HepG2 (cell line): ENCODE results near the gene CPNE4. TPM values are rescaled to one million over a fixed set of nuclear protein-coding genes. Genes with fewer than 3 reads are reported as not detected.

Experiments
- ATAC-seq: fragments of 200-7000 bp; cut with Tn5 transposase; 3 replicates; pipeline ENCODE4 v1.9.1; 2020; ENCODE audit warnings: mild to moderate bottlenecking, moderate library complexity
- BruUV-seq: library from RNA; stranded (reverse); fragments of 400-500 nt; replicated peaks from 2 replicates; lab custom pipeline; 2021; lab: Mats Ljungman, UMichigan
- CTCF ChIA-PET: fragments of 300-600 bp; formaldehyde crosslinking; extraction: SDS; loops from one replicate; lab custom pipeline; 2021; ENCODE audit warnings: low total read pairs, inconsistent platforms, low intra/inter-chr PET ratio; lab: Yijun Ruan, JAX
- POLR2A ChIA-PET: fragments of 350-600 bp; sonication (Branson Sonifier 250); formaldehyde crosslinking; loops from one replicate; lab custom pipeline; 2020; ENCODE audit warnings: antibody characterized with exemption, inconsistent platforms; lab: Yijun Ruan, JAX
- DNase-seq: peaks from one replicate; pipeline ENCODE4 v3.0.0-alpha.2; 2015; ENCODE audit warnings: low spot score
- FAIRE-seq: peaks from 3 replicates; lab custom pipeline; 2011; peaks lifted over from hg19 to GRCh38; lab: Jason Lieb, UNC
- H2AFZ ChIP-seq: one replicate; pipeline ENCODE4 v1.6.1; 2011; ENCODE audit warnings: low read length, inconsistent platforms
- H3K27ac ChIP-seq: fragments of 300-600 bp; 3 replicates; pipeline ENCODE4 v1.8.0; 2011; ENCODE audit warnings: mixed run types, mild to moderate bottlenecking, mixed read lengths, low read length, inconsistent platforms; ENCODE audit not compliant: insufficient read depth; ENCODE audit errors: extremely low read length
- H3K27me3 ChIP-seq, 2 experiments: fragments of 200-600 bp in 1 of 2; 2 replicates in 1 of 2; 3 replicates in 1 of 2; pipeline versions ENCODE4 v1.6.0 to v1.8.0; 2011; ENCODE audit warnings: low read length in 2 of 2, mild to moderate bottlenecking in 2 of 2, moderate library complexity in 2 of 2, inconsistent platforms in 1 of 2; ENCODE audit not compliant: insufficient read depth in 2 of 2, control insufficient read depth in 1 of 2
- H3K36me3 ChIP-seq, 2 experiments: fragments of 200-600 bp in 1 of 2; replicated peaks in 1 of 2; 2 replicates in 1 of 2; 3 replicates in 1 of 2; pipeline versions ENCODE4 v1.5.1 to v1.8.0; 2011; ENCODE audit warnings: low read length in 2 of 2, inconsistent platforms in 1 of 2; ENCODE audit not compliant: insufficient read depth in 2 of 2, control insufficient read depth in 1 of 2
- H3K4me1 ChIP-seq: 2 replicates; pipeline ENCODE4 v1.5.1; 2012; ENCODE audit warnings: low read length, inconsistent platforms; ENCODE audit not compliant: insufficient read depth
- H3K4me2 ChIP-seq: 2 replicates; pipeline ENCODE4 v1.6.0; 2011; ENCODE audit warnings: low read depth, low read length, inconsistent platforms
- H3K4me3 ChIP-seq, 3 experiments: fragments of 200-600 bp in 1 of 3; sonication (generic), shearing (Covaris generic) in 1 of 3; replicated peaks in 1 of 3; 2 replicates each; pipeline ENCODE4 v1.5.1; 2011 to 2016; ENCODE audit warnings: low read length in 3 of 3, inconsistent platforms in 2 of 3, low read depth in 2 of 3, mild to moderate bottlenecking in 2 of 3, control low read depth in 1 of 3, mixed read lengths in 1 of 3; ENCODE audit not compliant: insufficient read depth in 1 of 3
- H3K79me2 ChIP-seq: one replicate; pipeline ENCODE4 v1.6.1; 2011; ENCODE audit warnings: low read length, inconsistent platforms; ENCODE audit not compliant: insufficient read depth
- H3K9ac ChIP-seq: 2 replicates; pipeline ENCODE4 v1.6.0; 2011; ENCODE audit warnings: mild to moderate bottlenecking, low read depth, low read length, inconsistent platforms; ENCODE audit not compliant: insufficient read depth
- H3K9me3 ChIP-seq: 2 replicates; pipeline ENCODE4 v1.5.1; 2012; ENCODE audit warnings: mild to moderate bottlenecking, low read length
- H4K20me1 ChIP-seq: 2 replicates; pipeline ENCODE4 v1.6.0; 2011; ENCODE audit warnings: inconsistent platforms, mild to moderate bottlenecking, low read length, moderate library complexity; ENCODE audit not compliant: insufficient read depth
- ARNT2 ChIP-seq: sonication (generic); formaldehyde crosslinking; IDR thresholded peaks from 2 replicates; pipeline ENCODE4 v1.8.0; 2022; ENCODE audit warnings: mild to moderate bottlenecking, low read depth, missing genetic modification reagents, moderate library complexity
- FOSL2 ChIP-seq: sonication (generic); formaldehyde crosslinking; IDR thresholded peaks from 2 replicates; pipeline ENCODE4 v1.4.0; 2020; ENCODE audit warnings: missing genetic modification reagents
- GATAD2A ChIP-seq: IDR thresholded peaks from 2 replicates; pipeline ENCODE4 v1.6.1; 2016
- ISL2 ChIP-seq: sonication (generic); formaldehyde crosslinking; IDR thresholded peaks from 2 replicates; pipeline ENCODE4 v1.5.0; 2020; ENCODE audit warnings: missing genetic modification reagents
- KLF6 ChIP-seq: IDR thresholded peaks from 2 replicates; pipeline ENCODE4 v1.8.0; 2016; ENCODE audit warnings: missing biosample characterization, missing genetic modification reagents
- MAFG ChIP-seq: sonication (generic); formaldehyde crosslinking; IDR thresholded peaks from 2 replicates; pipeline ENCODE4 v1.5.1; 2020; ENCODE audit warnings: mild to moderate bottlenecking, missing genetic modification reagents
- ZNF235 ChIP-seq: sonication (generic); formaldehyde crosslinking; IDR thresholded peaks from 2 replicates; pipeline ENCODE4 v1.8.1; 2023; ENCODE audit warnings: mild to moderate bottlenecking, missing genetic modification reagents, borderline replicate concordance
- ZNF530 ChIP-seq: sonication (generic); formaldehyde crosslinking; IDR thresholded peaks from 2 replicates; pipeline ENCODE4 v1.5.0; 2020; ENCODE audit warnings: low read depth, mild to moderate bottlenecking, missing genetic modification reagents
- WGBS: methylation state at CpG from one replicate; pipeline ENCODE4 v1.1.6; 2017; ENCODE audit warnings: low lambda C conversion rate; 5-methylcytosine and 5-hydroxymethylcytosine counted together
- in situ Hi-C: cut with HindIII; loops from 2 replicates; pipeline ENCODE4 v1.10.0; 2017; ENCODE audit warnings: low pct_unique_long_range_greater_than_20kb; ENCODE audit not compliant: extremely low pct_ligation_motif_present
- intact Hi-C: fragments of 100-400 bp; cut with micrococcal nuclease; formaldehyde crosslinking; loops from one replicate; pipeline ENCODE4 v1.10.0; 2022; ENCODE audit not compliant: unreplicated experiment
- polyA plus RNA-seq, 8 experiments: library from polyadenylated mRNA; depleted of rRNA in 3 of 8; stranded (reverse) in 7 of 8; unstranded in 1 of 8; fragments of >200 nt; fragmentation: Illumina TruSeq in 4 of 8; extraction: Trizol in 4 of 8; gene quantifications; 2 replicates each; pipeline versions ENCODE4 v1.2.1 to v1.2.3, GENCODE V29; 2011 to 2016; ENCODE audit warnings: low read depth in 4 of 8, missing spikeins in 1 of 8, mixed read lengths in 1 of 8; ENCODE audit not compliant: insufficient read depth in 1 of 8
- total RNA-seq, 5 experiments: library from RNA; depleted of rRNA; stranded (reverse); fragments of >200 nt; fragmentation: Illumina TruSeq; extraction: Trizol; gene quantifications; 2 replicates each; pipeline ENCODE4 v1.2.3, GENCODE V29; 2016; ENCODE audit warnings: low read depth in 1 of 5
- TF ChIP-seq, protein P1 (sequence below): sonication (generic); formaldehyde crosslinking; IDR thresholded peaks from 2 replicates; pipeline ENCODE4 v1.5.0; 2020; ENCODE audit warnings: mild to moderate bottlenecking, missing genetic modification reagents
- TF ChIP-seq, protein P2 (sequence below): sonication (generic); formaldehyde crosslinking; IDR thresholded peaks from 2 replicates; pipeline ENCODE4 v1.9.0; 2021; ENCODE audit warnings: missing genetic modification reagents, mild to moderate bottlenecking, borderline replicate concordance
- TF ChIP-seq, protein P3 (sequence below): IDR thresholded peaks from 2 replicates; pipeline ENCODE4 v1.6.1; 2012; ENCODE audit warnings: low read length, improper control_type of control experiment

Gene CPNE4
- total and polyA plus RNA-seq, 2 of the 13 experiments (the other 11 are each of a cell fraction or from before 2014, with no cell fraction given) = not detected

DNA sequence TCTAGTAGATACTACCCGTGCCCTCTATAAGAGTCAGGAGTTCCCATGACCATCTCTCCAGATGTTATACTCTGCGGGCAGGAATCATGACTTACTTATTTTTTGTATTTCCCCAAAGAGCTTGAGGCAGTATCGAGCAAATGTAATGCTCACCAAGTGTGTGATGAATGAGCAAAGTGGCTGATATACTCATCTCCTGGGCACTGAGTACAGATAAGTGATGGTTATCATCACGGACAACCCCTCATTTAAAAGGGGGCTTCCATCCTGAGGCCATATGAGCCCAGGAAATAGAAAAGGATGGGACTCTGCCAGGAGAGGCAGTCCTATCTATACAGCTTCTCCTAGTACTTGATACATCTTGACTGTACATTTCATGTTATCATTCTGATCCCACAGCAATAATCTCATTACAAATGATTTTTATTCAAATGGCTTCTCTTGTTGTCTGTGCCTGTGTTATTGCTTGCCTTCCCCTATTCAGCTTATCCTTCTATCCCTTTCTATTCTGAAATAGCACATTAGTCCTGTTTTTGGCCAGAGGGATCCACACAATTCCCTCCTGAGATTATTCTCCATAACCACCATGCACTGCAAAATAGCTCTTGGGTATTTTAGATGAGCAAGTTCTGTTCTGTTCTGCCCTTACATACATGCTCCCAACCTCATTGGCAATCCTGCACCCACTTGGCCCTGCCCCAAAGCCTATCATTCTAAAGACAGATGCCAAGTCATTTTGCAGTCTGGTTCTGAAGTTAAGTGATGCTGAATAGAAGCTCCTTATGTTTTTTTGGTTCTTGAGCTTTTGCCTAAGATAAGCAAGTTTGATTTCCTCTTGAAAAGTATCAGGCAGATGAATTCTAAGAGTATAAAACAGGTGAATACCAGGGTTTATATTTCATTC lies 484.0 kb downstream of the CPNE4 start:
- POLR2A ChIA-PET = no interaction called here
- TF ChIP-seq ZNF235 (no peak), ARNT2 (CRISPR knock-in tag) (no peak), ZNF530 (CRISPR knock-in tag) (no peak), FOSL2 (CRISPR knock-in tag) (no peak), MAFG (no peak), ISL2 (CRISPR knock-in tag) (no peak), GATAD2A (no peak), KLF6 (CRISPR knock-in tag) (no peak)
- TF ChIP-seq, protein P1, sequence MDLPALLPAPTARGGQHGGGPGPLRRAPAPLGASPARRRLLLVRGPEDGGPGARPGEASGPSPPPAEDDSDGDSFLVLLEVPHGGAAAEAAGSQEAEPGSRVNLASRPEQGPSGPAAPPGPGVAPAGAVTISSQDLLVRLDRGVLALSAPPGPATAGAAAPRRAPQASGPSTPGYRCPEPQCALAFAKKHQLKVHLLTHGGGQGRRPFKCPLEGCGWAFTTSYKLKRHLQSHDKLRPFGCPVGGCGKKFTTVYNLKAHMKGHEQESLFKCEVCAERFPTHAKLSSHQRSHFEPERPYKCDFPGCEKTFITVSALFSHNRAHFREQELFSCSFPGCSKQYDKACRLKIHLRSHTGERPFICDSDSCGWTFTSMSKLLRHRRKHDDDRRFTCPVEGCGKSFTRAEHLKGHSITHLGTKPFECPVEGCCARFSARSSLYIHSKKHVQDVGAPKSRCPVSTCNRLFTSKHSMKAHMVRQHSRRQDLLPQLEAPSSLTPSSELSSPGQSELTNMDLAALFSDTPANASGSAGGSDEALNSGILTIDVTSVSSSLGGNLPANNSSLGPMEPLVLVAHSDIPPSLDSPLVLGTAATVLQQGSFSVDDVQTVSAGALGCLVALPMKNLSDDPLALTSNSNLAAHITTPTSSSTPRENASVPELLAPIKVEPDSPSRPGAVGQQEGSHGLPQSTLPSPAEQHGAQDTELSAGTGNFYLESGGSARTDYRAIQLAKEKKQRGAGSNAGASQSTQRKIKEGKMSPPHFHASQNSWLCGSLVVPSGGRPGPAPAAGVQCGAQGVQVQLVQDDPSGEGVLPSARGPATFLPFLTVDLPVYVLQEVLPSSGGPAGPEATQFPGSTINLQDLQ (CRISPR knock-in tag) = no peak
- TF ChIP-seq, protein P2, sequence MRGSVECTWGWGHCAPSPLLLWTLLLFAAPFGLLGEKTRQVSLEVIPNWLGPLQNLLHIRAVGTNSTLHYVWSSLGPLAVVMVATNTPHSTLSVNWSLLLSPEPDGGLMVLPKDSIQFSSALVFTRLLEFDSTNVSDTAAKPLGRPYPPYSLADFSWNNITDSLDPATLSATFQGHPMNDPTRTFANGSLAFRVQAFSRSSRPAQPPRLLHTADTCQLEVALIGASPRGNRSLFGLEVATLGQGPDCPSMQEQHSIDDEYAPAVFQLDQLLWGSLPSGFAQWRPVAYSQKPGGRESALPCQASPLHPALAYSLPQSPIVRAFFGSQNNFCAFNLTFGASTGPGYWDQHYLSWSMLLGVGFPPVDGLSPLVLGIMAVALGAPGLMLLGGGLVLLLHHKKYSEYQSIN (CRISPR knock-in tag) = no peak
- TF ChIP-seq, protein P3, sequence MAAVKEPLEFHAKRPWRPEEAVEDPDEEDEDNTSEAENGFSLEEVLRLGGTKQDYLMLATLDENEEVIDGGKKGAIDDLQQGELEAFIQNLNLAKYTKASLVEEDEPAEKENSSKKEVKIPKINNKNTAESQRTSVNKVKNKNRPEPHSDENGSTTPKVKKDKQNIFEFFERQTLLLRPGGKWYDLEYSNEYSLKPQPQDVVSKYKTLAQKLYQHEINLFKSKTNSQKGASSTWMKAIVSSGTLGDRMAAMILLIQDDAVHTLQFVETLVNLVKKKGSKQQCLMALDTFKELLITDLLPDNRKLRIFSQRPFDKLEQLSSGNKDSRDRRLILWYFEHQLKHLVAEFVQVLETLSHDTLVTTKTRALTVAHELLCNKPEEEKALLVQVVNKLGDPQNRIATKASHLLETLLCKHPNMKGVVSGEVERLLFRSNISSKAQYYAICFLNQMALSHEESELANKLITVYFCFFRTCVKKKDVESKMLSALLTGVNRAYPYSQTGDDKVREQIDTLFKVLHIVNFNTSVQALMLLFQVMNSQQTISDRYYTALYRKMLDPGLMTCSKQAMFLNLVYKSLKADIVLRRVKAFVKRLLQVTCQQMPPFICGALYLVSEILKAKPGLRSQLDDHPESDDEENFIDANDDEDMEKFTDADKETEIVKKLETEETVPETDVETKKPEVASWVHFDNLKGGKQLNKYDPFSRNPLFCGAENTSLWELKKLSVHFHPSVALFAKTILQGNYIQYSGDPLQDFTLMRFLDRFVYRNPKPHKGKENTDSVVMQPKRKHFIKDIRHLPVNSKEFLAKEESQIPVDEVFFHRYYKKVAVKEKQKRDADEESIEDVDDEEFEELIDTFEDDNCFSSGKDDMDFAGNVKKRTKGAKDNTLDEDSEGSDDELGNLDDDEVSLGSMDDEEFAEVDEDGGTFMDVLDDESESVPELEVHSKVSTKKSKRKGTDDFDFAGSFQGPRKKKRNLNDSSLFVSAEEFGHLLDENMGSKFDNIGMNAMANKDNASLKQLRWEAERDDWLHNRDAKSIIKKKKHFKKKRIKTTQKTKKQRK = no peak
- CTCF ChIA-PET = no interaction called here
- H3K9ac ChIP-seq = no peak overlapping the region
- no peaks in the 10 kb centered on the region for H3K36me3 ChIP-seq
- no peak overlapping the region for H3K4me3 ChIP-seq
- no TSS peak for BruUV-seq
- in situ Hi-C loops = no loop called here
- no peaks in the 10 kb centered on the region for H3K4me1 ChIP-seq
- no peaks in the 10 kb centered on the region for H3K9me3 ChIP-seq
- no peak for DNase-seq
- H4K20me1 ChIP-seq = no peaks in the 10 kb centered on the region
- H3K27ac ChIP-seq = no peak overlapping the region
- no peak for ATAC-seq
- intact Hi-C loops = no loop called here
- 5% methylated on average over 4 of the region's 4 CpGs for WGBS
- no peak for FAIRE-seq
- H2AFZ ChIP-seq = no peak overlapping the region
- H3K4me2 ChIP-seq = no peak overlapping the region
- H3K27me3 ChIP-seq = no peaks in the 10 kb centered on the region
- H3K79me2 ChIP-seq = no peaks in the 10 kb centered on the region
